RWPE2 (cell line): ENCODE measurements around the gene ACYP2.
A peak's percentile ranks its signal among the peaks of the same experiment; 100 is the strongest.
"Not testable (repeated sequence)": the region's sequence is repeated elsewhere in the genome, so short reads cannot be mapped to it uniquely, and the experiment has no call there.

Source experiments
- ATAC-seq: fragments of 200-7000 bp; cut with Tn5 transposase; 3 replicates; pipeline ENCODE4 v1.9.1; 2021; ENCODE audit warnings: low read depth
- DNase-seq: peaks from one replicate; pipeline ENCODE4 v3.0.0-alpha.2; 2020; ENCODE audit warnings: low spot score
- H3K27ac ChIP-seq: fragments of 450-650 bp; 2 replicates; pipeline ENCODE4 v1.5.1; 2017; ENCODE audit warnings: mild to moderate bottlenecking; ENCODE audit not compliant: poor library complexity, severe bottlenecking
- H3K27me3 ChIP-seq: fragments of 250-450 bp; sonication (Bioruptor Pico); 2 replicates; pipeline ENCODE4 v1.5.1; 2021; ENCODE audit warnings: mild to moderate bottlenecking, moderate library complexity; ENCODE audit not compliant: insufficient read depth, poor library complexity, severe bottlenecking
- H3K36me3 ChIP-seq: fragments of 250-450 bp; sonication (Bioruptor Pico); 2 replicates; pipeline ENCODE4 v1.5.1; 2020; ENCODE audit warnings: low read depth, mild to moderate bottlenecking, moderate library complexity
- H3K4me1 ChIP-seq: fragments of 250-450 bp; sonication (Bioruptor Pico); 2 replicates; pipeline ENCODE4 v1.5.1; 2021; ENCODE audit warnings: mild to moderate bottlenecking, moderate library complexity; ENCODE audit not compliant: insufficient read depth, poor library complexity, severe bottlenecking
- H3K4me3 ChIP-seq: fragments of 250-450 bp; sonication (Bioruptor Pico); 2 replicates; pipeline ENCODE4 v1.5.1; 2021; ENCODE audit warnings: mild to moderate bottlenecking, moderate library complexity; ENCODE audit not compliant: severe bottlenecking
- H3K9me3 ChIP-seq: fragments of 250-450 bp; sonication (Bioruptor Pico); 2 replicates; pipeline ENCODE4 v1.5.1; 2021; ENCODE audit warnings: mild to moderate bottlenecking, moderate library complexity; ENCODE audit not compliant: severe bottlenecking
- TF ChIP-seq, protein P1 (sequence below): fragments of 450-650 bp; IDR thresholded peaks from one replicate; pipeline ENCODE4 v1.5.1; 2017; ENCODE audit warnings: mild to moderate bottlenecking, moderate library complexity; ENCODE audit not compliant: poor library complexity, severe bottlenecking

Gene ACYP2

DNA sequence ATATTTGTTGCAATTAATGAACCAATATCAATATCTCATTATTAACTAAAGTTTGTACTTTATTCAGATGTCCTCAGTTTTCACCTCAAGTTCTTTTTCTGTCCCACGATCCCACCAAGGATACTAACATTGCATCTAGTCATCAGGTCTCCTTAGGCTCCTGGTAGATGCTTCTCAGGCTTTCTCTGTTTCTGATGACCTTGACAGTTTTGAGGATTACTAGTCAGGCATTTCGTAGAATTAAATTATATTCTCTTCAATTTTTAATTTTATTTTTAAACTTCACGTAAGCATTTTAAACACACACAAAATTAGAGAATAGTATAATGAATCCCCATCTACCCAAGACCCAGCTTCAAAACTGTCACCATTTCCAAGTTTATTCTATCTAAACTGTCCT lies 5.6 kb upstream of the ACYP2 start:
- H3K27ac ChIP-seq: no peak overlapping the region
- ATAC-seq: no peak
- H3K4me3 ChIP-seq: no peak overlapping the region
- peaks cover 9% of the 10 kb centered on the region for H3K4me1 ChIP-seq
- no peaks in the 10 kb centered on the region for H3K27me3 ChIP-seq
- no peak for DNase-seq
- TF ChIP-seq, protein P1, sequence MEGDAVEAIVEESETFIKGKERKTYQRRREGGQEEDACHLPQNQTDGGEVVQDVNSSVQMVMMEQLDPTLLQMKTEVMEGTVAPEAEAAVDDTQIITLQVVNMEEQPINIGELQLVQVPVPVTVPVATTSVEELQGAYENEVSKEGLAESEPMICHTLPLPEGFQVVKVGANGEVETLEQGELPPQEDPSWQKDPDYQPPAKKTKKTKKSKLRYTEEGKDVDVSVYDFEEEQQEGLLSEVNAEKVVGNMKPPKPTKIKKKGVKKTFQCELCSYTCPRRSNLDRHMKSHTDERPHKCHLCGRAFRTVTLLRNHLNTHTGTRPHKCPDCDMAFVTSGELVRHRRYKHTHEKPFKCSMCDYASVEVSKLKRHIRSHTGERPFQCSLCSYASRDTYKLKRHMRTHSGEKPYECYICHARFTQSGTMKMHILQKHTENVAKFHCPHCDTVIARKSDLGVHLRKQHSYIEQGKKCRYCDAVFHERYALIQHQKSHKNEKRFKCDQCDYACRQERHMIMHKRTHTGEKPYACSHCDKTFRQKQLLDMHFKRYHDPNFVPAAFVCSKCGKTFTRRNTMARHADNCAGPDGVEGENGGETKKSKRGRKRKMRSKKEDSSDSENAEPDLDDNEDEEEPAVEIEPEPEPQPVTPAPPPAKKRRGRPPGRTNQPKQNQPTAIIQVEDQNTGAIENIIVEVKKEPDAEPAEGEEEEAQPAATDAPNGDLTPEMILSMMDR: no peak
- no peaks in the 10 kb centered on the region for H3K36me3 ChIP-seq
- H3K9me3 ChIP-seq: no peaks in the 10 kb centered on the region

DNA sequence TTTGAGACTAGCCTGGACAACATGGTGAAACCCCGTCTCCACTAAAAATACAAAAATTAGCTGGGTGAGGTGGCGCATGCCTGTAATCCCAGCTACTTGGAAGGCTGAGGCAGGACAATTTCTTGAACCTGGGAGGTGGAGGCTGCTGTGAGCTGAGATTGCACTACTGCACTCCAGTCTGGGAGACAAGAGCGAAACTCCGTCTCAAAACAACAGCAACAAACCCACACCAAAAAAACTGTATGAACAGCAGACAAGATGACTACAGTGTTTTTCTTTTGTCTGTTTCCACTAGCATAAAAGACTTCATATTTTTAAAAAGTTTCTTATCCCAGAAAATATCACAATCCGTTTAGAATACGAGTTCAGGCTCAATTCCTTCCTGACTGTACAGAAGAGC lies 936 bp upstream of the ACYP2 start:
- H3K27ac ChIP-seq: peak overlapping the region; percentile 71
- H3K4me3 ChIP-seq, H3K9me3 ChIP-seq, H3K36me3 ChIP-seq, H3K27me3 ChIP-seq, ATAC-seq, DNase-seq, H3K4me1 ChIP-seq: not testable (repeated sequence)

DNA sequence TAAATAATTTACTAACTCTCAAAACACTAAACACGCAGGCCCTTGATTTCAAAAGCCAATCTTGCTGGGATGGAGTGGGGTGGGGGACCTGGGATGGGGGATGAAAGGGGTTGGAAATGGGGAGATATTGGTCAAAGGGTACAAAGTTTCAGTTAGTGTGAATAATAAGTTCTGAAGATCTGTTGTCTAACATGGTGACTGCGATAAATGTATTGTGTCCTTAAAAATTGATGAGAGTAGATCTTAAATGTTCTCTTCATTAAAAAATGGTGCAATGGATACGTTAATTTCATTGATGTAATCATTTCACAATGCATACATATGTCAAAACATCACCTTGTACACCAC lies 505 bp upstream of the ACYP2 start:
- Histone ChIP-seq H3K36me3 (no peaks in the 10 kb centered on the region), H3K4me1 (peaks cover 4% of the 10 kb centered on the region), H3K4me3 (peak overlapping the region; percentile 86), H3K9me3 (peaks cover 4% of the 10 kb centered on the region), H3K27me3 (no peaks in the 10 kb centered on the region), H3K27ac (peak overlapping the region; percentile 71)
- TF ChIP-seq, protein P1: no peak
- ATAC-seq (no peak), DNase-seq (no peak)

DNA sequence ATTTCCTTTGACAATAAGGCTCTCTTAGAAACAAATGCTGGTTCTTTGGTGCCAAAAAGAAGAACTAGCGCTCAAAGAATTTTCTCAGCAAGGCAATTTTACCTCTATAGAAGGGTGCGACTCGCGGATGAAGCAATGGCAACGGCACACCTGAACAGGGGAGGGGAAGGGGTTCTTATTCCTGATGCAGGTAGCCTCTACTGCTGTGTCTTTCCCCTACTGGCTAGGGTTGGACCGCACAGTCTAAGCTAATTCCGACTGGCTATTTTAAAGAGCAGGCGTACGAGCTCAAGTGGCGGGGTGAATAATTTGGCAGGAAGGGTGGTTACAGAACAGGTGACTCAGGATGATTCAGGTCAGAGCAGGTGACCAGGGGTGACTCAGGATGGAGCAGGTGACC lies 1.2 kb downstream of the ACYP2 start:
- H3K27ac ChIP-seq, H3K4me3 ChIP-seq: not testable (repeated sequence)

DNA sequence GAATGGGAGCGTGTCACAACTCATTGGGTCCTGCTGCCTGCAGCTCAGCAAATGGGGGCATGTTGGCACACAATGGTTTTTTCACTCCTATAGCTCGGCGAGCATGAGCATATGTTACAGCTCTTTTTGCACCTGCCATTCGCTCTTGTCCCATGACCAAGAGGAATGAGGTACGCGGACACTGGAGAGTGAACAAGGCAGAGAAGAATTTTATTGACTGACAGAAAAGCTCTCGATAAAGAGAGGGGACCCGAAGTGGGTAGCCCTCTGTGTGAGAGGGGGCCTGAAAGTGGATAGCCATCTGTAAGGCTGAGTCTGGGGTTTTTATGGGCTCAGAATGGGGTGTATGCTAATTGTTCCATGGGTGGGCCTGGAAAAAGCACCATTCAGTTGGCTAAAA lies 5.5 kb downstream of the ACYP2 start:
- TF ChIP-seq, protein P1: no peak
- H3K27ac ChIP-seq: no peak overlapping the region
- ATAC-seq: no peak
- H3K4me3 ChIP-seq: no peak overlapping the region
- peaks cover 18% of the 10 kb centered on the region for H3K4me1 ChIP-seq
- H3K36me3 ChIP-seq: no peaks in the 10 kb centered on the region
- H3K27me3 ChIP-seq: no peaks in the 10 kb centered on the region
- peaks cover 4% of the 10 kb centered on the region for H3K9me3 ChIP-seq
- DNase-seq: no peak

More for the DNA sequence above, 1.2 kb downstream of the ACYP2 start:
- H3K4me1 ChIP-seq, ATAC-seq, H3K27me3 ChIP-seq, H3K9me3 ChIP-seq, H3K36me3 ChIP-seq, DNase-seq: not testable (repeated sequence)

DNA sequence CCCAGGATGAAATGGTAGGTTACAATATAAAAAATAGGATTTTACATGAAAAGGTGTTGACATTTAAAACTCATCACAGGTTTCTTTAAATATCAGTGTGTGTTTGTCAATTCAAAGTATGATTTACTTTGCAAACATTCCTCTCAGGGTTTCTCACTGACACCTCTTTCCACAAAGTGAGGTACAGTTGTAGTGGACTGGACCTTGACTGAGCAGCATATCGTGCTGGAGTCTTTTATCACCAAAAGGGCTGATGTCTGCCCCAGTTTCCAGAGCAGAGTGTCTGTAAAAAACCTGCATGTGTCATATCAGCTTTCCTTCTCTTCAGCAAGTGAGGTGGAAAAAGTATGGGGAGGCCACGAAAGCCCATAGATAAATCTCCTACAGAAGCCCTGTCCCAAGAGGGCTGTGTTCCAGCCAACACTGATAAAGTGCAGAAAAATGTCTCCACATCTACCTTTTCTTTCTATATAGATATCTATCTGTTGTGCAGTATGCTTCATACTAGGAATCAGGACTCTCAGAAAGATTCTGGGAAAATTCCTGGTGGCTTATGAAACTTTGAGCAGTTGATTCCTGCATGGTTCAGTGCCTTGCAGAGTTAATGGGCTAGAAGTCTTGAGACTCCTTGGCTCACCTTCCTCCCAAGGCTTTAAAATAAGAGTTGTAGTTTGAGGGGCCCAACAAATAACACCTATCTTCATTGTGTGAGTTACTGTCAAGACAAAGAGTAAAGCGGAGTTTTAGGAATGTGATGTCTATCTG lies 6.9 kb downstream of the ACYP2 start:
- TF ChIP-seq, protein P1: no peak

More for the DNA sequence above, 6.9 kb downstream of the ACYP2 start:
- Histone ChIP-seq H3K4me1 (peaks cover 18% of the 10 kb centered on the region), H3K36me3 (no peaks in the 10 kb centered on the region), H3K4me3 (no peak overlapping the region), H3K27ac (peak overlapping the region; percentile 48), H3K27me3 (no peaks in the 10 kb centered on the region), H3K9me3 (no peaks in the 10 kb centered on the region)
- DNase-seq (no peak), ATAC-seq (peak; percentile 46)
